GM10248 (cell line): ENCODE measurements around the gene HK2.

Source experiments
- CTCF ChIA-PET: fragments of 300-600 bp; sonication (Branson Sonifier 250); formaldehyde crosslinking; extraction: SDS; loops from one replicate; lab custom pipeline; 2021; ENCODE audit warnings: antibody characterized with exemption; lab: Yijun Ruan, JAX
- POLR2A ChIA-PET: fragments of 350-650 bp; sonication (Branson Sonifier 250); formaldehyde crosslinking; extraction: SDS; loops from one replicate; lab custom pipeline; 2020; ENCODE audit warnings: antibody characterized with exemption; lab: Yijun Ruan, JAX
- DNase-seq: peaks from one replicate; pipeline ENCODE4 v3.0.0; 2012; ENCODE audit errors: extremely low spot score
- TF ChIP-seq, protein P1 (sequence below): IDR thresholded peaks from 2 replicates; pipeline ENCODE4 v1.5.1; 2012; ENCODE audit warnings: mild to moderate bottlenecking, low read depth; ENCODE audit errors: extremely low read depth, missing control alignments, control extremely low read depth

Gene HK2

DNA sequence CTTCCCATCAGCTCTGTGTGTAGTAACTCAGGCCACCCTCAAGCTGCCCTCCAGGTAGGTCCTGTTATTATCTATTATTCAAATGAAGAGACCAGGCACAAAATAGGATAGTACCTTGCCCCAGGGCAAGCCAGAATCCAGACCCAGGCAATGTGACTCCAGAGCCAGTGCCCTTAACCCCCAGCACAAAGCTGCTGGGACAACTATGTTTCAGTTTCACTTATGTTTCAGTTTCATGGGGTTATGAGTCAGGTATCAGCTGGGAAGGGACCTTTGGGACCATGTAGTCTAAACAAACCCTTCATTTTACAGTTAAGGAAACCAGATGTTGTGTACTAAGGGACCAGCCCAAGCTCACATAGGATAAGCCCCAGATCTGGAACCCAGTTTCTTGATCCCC lies 10.0 kb downstream of the HK2 start:
- peak; percentile 67 for DNase-seq
- TF ChIP-seq, protein P1, sequence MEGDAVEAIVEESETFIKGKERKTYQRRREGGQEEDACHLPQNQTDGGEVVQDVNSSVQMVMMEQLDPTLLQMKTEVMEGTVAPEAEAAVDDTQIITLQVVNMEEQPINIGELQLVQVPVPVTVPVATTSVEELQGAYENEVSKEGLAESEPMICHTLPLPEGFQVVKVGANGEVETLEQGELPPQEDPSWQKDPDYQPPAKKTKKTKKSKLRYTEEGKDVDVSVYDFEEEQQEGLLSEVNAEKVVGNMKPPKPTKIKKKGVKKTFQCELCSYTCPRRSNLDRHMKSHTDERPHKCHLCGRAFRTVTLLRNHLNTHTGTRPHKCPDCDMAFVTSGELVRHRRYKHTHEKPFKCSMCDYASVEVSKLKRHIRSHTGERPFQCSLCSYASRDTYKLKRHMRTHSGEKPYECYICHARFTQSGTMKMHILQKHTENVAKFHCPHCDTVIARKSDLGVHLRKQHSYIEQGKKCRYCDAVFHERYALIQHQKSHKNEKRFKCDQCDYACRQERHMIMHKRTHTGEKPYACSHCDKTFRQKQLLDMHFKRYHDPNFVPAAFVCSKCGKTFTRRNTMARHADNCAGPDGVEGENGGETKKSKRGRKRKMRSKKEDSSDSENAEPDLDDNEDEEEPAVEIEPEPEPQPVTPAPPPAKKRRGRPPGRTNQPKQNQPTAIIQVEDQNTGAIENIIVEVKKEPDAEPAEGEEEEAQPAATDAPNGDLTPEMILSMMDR = no peak
- ChIA-PET CTCF (interaction anchor here (1.2 to 2.4 kb wide), 4 partner anchors 8 to 33 kb away, joined by 3 to 14 read pairs (median 5); partner anchors contain the start of gene HK2), POLR2A (no interaction called here)

DNA sequence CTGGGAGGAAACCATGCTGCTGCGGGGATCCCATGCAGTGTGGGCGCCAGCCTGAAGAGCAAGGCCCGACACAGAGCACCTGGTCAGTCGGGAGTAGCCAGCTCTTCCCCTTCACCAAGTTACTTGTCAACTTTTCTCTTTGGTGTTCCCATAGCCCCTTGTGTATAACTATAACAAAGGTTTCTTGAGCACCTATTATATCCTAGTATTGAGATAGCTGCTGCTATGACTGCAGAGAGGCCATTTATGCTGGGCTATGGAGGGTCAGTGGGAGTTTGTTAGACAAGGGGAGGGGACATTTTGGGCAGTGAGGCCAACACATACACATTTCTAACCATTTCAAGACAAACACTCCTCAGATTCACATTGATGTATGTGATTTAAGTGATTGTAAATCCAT lies 10.8 kb downstream of the HK2 start:
- DNase-seq = no peak
- TF ChIP-seq, protein P1 = no peak
- CTCF ChIA-PET = interaction anchor here (1.4 to 2.4 kb wide), 3 partner anchors 9 to 32 kb away, joined by 4 to 14 read pairs (median 6); partner anchors contain the start of gene HK2
- POLR2A ChIA-PET = no interaction called here

DNA sequence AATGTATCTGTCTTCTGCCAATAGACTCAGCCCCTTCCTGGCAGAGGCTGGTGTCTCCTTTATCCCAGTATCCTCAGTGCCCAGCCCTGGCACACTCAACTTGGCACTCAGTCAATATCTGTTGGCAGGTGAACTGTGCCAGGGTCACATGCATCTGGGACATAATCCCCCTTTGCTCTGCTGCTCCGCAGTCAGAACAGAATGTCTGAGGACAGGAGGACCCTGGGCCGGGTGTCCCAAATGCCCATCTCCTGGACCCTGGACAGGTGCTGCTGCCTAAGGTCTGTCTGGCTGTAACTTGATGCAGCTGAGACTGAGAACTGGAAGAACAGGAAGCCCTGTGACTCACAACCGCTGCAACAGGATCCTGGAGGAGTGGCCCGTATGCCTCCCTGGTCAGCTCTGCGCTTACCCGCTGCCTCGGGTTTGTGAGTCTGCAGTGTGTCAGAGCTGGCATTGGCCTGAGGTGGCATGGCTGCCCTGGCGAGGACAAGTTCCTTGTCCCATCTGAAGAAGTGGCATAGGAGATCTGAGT lies 11.4 kb downstream of the HK2 start:
- TF ChIP-seq, protein P1 = no peak
- POLR2A ChIA-PET = no interaction called here
- DNase-seq = no peak
- CTCF ChIA-PET = interaction anchor here (2.4 kb wide), 1 partner anchor 10 kb away, joined by 14 read pairs; the partner anchor contains the start of gene HK2

DNA sequence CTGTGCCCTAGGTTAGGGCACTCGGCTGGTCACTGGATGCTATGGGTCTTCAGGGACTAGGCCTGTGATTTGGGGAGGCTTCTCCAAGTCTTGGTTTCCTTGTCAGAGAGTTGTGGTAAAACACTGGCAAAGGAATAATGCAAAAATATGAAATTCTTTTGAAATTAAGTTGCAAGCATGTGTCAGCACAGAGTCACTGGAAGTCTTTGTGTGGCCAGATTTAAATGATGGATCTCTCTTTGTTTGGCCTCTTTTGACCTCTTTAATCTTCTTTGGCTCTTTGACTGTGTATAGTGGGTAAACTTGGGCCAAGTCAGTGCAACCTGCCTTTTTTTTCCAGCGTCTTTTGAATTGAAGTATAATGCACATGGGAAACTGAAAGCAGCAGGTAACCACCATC lies 12.1 kb downstream of the HK2 start:
- TF ChIP-seq, protein P1 = no peak
- DNase-seq = no peak
- ChIA-PET POLR2A (no interaction called here), CTCF (no interaction called here)

DNA sequence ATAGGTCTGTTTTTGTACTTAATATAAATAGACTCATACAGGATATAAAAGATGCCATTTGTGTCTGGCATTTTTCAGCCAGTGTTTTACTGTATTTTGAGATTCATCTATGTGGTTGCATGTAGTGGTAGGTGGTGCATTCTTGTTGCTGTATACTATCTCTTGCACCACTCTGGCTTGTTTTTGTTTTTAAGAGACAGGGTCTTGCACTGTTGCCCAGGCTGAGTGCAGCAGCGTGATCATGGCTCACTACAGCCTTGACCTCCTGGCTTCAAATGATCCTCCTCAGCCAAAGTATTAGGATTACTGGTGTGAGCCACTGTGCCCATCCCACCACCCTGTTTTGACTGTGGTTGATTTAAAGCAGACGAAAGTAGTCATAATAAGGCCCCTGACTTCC lies 12.6 kb downstream of the HK2 start:
- ChIA-PET CTCF (interaction anchor here (1.4 to 2.0 kb wide), 3 partner anchors 10 to 15 kb away, joined by 5 to 28 read pairs (median 7); partner anchors contain the start of gene HK2), POLR2A (interaction anchor here (1.0 kb wide), 1 partner anchor 12 kb away, joined by 3 read pairs; no protein-coding TSS in a partner anchor)
- DNase-seq = no peak
- TF ChIP-seq, protein P1 = no peak

DNA sequence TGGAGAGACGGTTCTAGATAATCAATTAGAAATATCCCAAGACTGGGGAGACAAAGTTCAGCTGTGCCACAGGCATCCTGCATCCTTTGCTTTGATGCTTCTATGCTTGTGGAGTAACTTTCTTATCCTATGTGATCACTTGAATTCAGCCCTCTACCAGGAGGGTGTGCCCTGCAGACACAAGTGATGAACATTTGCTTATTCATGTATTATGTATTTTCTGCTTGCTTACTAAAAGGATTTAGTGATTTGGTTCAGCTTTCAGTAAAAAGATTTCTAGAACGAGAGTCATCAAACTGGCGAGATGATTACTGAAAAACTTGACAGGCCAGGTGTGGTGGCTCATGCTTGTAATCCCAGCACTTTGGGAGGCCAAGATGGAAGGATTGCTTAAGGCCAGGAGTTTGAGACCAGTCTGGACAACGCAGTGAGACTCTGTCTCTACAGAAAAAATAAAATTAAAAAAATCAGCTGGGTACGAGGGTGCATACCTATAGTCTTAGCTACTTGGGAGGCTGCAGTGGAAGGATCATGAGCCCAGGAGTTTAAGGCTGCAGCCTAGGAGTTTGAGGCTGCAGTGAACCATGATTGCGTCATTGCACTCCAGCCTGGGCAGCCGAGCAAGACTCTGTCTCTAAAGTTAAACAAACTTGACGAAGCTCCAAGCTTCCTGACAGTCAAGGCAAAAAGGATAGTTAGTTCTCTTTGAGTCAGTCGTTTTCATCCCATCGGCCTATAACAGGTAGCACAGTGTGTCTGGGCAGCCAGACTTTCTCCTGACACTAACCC lies 13.3 kb downstream of the HK2 start:
- ChIA-PET POLR2A (interaction anchor here (1.0 kb wide), 1 partner anchor 13 kb away, joined by 3 read pairs; no protein-coding TSS in a partner anchor), CTCF (interaction anchor here (0.7 to 2.0 kb wide), 9 partner anchors 10 to 133 kb away, joined by 3 to 28 read pairs (median 4); partner anchors contain the start of gene HK2)
- DNase-seq = no peak
- TF ChIP-seq, protein P1 = no peak
